Ureter (tissue), 1 donor: ENCODE measurements around the gene ROGDI. TPM values are rescaled to one million over a fixed set of nuclear protein-coding genes. Genes with fewer than 3 reads are reported as not detected.

ENCODE experiments used
- DNase-seq: peaks from one replicate; pipeline ENCODE4 v3.0.0-alpha.2; 2020; ENCODE audit warnings: low spot score
- total RNA-seq: library from RNA; stranded (reverse); gene quantifications from one replicate; pipeline ENCODE4 v1.2.4, GENCODE V29; 2023
- donor health status: DM: yes; HTN: yes; CAD: no.

Gene ROGDI
- total RNA-seq, 1 donor from 2014 or later = 35.5 TPM

DNA sequence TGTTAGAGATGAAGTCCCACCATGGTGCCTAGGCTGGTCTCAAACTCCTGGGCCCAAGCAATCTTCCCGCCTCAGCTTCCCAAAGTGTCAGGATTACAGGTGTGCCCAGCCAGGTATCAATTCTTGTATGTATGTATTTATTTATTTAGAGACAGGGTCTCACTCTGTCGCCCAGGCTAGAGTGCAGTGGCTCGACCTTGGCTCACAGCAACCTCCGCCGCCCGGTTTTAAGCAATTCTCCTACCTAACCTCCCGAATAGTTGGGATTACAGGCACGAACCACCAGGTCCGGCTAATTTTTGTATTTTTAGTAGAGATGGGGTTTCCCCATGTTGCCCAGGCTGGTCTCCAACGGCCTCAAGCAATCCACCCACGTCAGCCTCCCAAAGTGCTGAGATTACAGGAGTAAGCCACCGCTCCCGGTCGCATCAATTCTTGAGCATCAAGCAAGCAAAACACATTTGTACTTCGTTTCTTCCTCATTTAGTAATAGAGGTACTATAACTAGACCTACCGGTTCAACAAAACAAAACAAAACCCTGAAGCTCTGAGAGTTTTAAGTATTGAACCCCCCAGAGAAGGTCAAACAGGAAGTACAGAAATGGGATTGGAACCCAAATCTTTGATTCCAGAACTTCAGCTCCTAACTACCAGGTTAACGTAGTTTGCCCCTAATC is 34.4 kb downstream of the ROGDI start:
- DNase-seq = no peak

DNA sequence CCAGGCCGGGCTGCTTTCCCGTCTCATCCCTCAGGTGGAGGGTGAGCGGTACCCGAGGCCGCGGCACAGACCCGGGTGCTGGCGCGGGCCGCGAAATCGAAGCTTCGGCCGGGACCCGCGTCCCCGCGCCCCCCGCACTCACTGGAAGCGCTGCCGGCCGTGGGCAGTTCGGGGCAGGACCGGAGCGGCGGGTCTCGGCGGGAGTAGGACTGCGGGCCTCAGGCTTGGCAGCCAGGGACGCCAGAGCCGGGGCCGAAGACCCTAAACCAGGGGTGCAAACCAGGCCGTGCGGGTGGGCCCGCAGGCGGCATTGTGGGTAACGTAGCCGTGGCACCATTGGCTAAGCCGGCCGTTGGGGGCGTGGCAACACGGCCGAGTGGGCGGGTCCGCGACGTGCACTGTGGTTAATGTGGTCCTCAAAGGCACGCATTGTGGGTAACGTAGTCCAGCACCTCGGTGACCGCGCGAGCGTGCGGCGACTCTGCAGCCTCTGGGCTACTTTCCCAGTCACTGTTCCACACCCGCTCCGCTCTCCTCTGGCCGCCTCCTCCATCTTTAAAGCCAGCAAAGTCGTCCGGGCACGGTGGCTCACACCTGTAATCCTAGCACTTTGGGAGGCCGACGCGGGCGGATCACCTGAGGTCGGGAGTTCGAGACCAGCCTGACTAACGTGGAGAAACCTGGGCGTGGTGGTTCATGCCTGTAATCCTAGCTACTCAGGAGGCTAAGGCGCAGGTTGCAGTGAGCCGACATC is 35.4 kb downstream of the ROGDI start, which contains the start of gene ZNF500:
Gene ZNF500 (minus strand): TSS at position 288 of the 754 bp plus-strand sequence. CDS start 1,184 bp downstream, outside the sequence.
- DNase-seq = peak; percentile 99

DNA sequence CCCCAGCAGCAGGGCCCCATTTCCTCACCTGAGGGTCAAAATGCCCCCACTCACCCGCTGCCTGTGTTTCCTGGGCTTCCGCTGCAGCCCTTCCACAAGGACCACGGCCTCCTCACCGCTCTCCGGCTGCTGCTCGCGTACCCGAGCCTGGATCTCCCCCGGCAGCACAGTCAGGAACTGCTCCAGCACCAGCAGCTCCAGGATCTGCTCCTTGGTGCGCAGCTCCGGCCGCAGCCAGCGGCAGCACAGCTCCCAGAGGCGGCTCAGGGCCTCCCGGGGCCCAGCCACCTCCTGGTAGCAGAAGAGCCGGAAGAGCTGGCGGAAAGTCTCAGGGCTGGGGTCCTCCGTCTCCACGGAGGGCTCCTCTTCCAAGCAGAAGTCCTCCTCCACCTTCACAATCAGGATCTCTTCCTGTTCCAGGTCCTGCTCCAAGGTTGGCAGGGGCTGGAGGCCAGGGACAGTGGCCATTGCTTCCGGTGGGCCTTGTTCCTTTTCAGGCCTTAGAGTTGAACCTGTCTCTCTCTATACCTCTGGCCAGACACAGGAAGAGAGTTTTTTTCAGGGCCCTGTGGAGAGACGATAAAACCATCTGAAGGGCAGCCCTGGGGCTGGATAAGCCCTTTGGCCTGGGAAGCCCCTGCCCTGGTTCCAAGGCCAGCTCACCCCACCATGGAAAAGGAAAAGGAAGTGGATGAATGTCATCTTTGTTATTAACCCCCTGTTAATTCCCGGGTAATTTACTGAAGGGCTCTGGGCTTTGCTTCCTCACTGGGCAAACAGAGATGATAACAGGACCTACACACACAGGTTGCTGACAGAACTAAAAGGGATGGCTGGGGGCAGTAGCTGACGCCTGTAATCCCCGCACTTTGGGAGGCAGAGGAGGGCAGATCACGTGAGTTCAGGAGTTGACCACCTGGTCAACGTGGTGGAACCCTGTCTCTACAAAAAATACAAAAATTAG is 36.6 kb downstream of the ROGDI start:
- no peak for DNase-seq

DNA sequence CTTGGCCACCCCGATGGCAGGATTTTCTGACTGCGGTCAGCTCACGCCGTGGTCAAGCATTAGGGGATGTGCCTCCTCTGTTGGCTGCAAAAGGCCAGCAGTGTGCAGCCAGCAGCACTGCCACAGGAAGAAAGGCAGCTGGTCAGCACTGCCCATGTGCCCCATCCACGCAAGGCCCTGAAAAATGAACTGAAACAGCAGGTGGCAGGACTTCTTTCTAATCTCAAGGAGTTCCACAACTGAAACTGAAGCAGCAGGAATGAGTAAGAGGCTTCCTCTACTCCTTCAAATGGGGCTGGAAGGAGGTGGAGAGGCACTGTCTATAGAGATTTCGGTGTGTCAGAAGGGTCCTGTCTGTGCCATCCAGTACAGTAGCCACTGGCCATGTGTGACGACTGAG is 38.6 kb downstream of the ROGDI start:
- DNase-seq = no peak

DNA sequence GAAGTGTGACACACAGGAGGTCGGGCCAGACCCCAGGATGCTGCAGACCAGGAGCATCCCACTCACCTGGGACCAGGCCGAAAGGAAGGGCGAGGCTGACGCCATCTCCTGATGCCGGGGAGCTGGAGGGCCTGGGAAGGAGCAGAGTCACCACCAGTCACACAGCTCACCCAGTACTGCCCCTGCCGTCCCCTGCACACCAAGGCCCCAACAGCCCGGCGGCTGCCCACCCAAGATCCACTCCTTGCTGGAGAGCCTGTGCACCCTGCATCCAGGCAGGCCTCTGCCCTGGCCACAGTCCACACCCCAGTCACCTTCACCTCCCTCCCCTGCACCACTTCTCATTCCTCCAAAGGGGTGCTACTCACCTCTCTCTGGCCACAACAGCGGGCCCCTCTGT is 40.2 kb downstream of the ROGDI start:
- no peak for DNase-seq

DNA sequence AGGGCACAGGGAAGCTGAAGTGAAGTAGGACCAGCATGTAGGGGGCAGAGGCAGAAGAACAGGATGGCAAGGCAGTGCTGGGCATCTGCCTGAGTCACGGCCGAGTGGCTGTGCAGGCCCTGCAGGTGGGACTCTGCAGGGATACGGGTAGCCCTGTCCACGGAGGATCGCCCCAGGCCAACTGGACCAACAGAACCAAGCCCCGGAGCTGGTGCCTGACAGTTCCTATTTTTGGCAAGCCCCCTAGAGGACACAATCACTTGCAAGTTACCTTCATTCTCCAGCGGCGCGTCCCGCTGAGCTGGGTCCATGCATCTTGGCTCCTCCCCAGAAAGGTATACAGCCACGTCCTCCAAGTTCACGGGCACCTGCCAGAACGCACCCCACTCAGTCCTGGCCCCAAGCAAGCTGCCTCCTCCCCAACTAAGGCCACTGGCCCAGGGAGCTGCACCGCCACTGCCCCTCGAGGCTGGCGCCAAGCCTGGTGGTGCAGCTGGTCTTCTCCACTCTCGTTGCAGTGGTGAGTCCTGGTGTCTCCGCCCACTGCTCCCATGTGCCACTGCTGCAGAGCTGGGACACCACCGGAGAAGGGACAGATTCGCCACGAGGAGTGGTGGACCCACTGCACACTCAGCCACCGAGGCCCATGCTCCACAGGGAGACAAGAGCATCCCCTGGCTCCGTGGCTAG is 42.1 kb downstream of the ROGDI start:
- no peak for DNase-seq

DNA sequence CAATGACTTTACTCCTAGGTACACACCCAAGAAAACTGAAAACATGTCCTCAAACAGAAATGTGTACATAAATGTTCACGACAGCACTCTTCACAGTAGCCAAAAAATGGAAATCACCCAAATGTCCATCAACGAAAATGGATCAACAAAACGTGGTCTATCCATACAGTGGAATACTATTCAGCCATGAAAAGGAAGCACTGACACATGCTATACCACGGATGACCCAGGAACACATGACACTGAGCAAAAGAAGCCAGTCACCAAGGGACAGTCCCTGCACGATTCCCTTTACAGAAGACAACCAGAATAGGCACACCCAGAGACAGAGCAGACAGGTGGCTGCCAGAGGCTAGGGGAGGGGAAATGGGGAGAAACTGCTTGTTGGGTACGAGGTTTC is 46.7 kb downstream of the ROGDI start:
- DNase-seq = no peak

DNA sequence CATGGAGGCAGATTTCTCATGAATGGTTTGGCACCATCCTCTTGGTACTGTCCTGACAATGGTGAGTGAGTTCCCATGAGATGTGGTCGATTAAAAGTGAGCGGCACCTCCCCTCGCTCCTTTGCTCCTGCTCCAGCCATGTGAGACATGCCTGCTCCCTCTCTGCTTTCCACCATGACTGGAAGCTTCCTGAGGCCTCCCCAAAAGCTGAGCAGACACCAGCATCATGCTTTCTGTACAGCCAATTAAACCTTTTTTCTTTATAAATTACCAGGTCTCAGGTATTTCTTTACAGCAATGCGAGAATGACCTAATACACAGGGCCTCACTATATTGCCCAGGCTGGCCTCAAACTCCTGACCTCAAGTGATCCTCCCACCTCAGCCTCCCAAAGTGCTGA is 47.6 kb downstream of the ROGDI start:
- no peak for DNase-seq

DNA sequence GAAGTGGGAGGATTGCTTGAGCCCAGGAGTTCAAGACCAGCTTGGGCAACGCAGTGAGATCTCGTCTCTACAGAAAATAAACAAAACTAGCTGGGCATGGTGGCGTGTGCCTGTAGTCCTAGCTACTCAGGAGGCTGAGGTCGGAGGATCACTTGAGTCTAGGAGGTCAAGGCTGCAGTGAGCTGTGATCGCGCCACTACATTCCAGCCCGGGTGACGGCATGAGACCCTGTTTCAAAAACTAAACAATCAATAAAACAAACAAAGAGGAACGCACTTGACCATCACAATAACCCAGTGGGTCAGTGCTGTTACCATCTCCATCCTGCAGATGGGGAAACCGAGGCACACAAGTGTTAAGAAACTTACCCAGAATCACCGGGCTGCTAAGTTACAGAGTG is 49.2 kb downstream of the ROGDI start:
- no peak for DNase-seq

DNA sequence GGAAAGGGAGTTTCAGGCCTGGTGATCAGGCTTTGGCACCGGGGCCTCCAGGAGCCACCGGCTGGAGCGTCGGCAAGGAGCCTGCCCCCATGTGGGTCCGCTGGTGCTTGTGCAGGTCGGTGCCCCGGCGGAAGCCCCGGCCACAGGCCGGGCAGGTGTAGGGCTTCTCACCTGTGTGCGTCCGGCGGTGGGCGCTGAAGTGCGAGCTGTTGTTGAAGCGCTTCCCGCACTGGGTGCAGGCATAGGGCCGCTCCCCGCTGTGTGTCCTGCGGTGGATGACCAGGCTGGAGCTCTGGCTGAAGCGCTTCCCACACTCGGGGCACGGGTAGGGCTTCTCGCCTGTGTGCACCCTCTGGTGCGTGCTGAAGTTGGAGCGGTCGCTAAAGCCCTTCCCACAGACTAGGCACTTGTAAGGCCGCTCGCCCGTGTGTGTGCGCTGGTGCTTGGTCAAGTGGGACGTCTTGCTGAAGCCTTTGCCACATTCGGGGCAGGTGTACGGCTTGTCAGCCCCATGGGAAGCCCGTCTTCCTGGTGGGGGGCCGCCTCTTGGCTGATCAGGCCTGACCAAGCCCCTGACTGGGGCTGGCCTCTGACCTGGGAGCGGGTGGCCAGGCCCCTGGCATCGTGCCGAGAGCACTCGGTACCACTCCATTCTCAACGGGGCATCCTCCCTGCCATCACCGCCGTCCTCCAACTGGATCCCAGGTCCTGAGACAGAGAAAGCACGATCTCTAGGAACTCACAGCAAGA is 49.9 kb downstream of the ROGDI start:
- no peak for DNase-seq

DNA sequence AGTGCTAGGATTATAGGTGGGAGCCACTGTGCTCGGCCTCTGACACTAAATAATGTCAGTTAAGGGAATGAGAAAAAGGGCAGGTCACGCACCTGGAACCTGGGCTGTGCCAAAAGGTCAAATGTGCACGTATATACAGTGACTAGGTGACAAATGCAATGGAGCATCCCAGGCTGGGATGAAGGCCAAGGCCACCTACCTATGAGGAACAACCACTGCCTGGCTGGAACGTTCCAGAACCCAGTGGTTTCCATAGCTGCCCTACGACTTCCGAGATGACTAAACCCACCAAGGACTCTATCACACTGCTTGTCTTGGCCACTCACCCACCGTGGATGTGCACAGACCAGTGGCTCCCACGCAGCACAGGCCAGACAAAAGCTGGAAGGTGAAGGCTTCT is 51.5 kb downstream of the ROGDI start:
- no peak for DNase-seq

DNA sequence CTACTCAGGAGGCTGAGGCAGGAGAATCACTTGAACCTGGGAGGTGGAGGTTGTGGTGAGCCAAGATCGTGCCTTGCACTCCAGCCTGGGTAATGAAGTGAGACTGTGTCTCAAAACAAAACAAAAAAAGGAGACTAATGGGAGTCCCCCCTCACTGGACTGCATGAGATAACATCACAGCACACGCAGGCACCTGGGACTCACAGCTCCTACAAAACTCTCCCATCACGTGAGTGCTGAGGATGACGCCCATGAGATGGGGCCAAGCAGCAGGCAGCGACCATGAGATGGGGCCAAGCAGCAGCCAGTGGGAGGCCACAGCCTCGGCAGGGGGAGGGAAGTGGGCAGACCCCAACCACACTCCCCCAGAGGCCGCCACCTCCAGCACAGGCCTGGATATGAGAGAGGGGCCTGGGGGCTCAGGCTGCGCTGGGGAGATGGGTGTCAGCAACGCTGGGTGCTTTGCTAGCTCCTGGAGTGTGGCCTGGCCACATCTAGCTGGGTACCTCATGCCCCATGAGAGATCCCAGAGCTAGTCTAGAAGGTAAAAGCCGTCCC is 52.7 kb downstream of the ROGDI start:
- no peak for DNase-seq

DNA sequence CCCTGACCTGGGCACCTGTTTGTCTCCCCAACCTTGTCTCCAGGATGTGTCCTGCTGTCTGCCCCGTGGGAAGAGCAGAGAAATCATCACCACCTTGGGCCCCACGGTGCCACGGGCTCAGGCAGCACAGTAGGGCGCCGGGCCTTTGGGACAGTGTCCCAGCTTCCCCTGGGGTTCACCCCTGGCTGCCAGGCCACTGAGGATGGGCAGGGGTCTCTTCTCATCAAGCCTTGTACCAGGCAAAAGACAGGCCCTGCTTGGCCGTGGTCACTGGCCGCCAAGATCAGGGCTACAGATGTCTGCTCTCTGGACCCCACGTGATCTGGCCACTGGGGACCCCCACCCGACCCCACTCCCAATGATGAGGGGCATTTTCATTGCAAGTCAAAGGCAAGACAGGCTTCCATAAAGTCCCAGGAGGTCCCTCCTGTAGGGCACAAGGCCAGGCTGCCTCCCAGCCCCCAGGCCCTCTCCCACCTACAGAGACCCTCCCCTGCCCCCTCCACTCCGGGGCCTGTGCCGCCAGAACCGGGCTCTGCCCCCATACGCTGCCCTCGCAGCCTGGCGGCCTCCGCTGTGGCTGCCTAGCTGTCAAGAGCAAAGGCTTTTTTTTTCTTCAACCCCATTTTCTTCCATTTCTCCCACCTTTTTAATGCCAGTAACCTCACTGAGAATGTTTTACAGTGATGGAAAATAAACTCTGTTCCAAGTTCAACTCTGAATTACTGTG is 53.6 kb downstream of the ROGDI start:
- no peak for DNase-seq

DNA sequence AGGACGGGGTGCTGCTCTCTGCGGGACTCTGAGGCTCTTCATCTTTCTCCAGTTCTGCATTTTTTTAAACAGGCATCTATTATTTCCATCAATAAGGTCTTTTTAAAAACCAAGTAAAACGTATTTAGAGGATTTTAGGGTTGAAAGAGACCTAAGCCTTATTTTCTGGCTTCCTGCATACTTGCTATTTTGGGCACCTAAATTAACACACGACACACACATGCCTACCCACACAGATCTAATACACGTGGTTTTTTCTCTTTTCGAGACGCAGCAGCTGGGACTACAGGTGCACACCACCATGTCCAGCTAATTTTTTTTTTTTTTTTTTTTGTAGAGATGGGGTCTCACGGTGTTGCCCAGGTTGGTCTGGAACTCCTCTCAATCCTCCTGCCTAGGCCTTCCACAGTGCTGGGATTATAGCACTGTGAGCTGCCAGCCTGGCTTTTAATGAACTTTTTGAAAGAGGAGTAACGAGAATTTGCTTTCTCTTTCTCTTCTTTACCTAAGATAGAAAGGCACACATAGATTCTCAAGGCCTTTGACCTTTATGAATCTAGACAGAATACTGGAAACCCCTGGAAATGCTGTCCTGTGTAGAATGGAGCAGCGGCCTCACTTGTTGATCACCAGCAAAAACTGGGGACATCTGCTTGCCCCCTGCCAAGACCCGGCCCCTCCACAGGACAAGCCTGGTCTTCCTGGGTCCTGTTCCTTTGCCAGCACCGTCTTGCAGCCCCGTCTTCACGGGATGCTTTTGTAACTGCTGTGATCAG is 54.3 kb downstream of the ROGDI start:
- DNase-seq = no peak

DNA sequence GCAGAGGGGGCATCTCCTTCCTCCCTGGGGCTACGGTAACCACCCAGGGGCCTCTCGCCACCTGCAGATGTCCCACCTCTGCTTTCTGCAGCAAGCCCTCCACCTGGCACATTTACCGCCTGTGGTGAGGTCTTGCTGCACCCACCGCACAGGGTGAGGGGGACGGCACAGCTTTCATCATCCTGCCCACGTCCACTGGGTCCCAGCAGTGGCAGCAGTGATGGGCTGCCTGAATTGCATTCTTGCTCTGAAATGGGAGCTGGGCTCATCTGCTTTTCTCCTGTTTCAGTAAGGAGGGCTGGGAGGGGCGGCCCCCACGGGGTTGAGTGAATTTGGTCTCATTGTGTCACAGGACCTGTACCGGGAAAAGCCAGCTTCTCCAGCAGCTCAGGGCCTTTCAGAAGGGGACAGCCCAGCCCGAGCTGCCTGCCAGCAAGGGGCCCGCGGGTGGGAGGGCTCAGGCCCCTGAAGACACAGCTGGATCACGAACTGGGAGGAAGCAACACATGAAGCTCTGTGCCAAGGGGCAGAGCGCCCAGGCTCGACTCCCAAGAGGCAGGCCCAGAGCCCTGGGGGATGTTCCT is 55.4 kb downstream of the ROGDI start:
- no peak for DNase-seq
